ENCODE data around the gene SLC16A10. TPM values are rescaled to one million over a fixed set of nuclear protein-coding genes. Genes with fewer than 3 reads are reported as not detected.

The SLC16A10 gene
- total and polyA plus RNA-seq, 2 experiments from 2014 or later: 12.1 to 30.9 TPM

GRCh38 chr6:111122458-111123286 is 35.4 kb downstream of the SLC16A10 start (continued):
- TF ChIP-seq CTCF (conservative IDR thresholded peaks at IDR 0.05; ENCODE audit: low read depth in 2 of 2) (no peak), ZNF331 (CRISPR knock-in tag; IDR thresholded peaks at IDR 0.05; ENCODE audit: low read depth) (no peak), JUNB (IDR thresholded peaks at IDR 0.05; ENCODE audit: unreplicated experiment) (no peak), ZNF114 (CRISPR knock-in tag; IDR thresholded peaks at IDR 0.05) (no peak), CREB1 (CRISPR knock-in tag; IDR thresholded peaks at IDR 0.05; ENCODE audit: low read depth) (no peak), POLR2AphosphoS5 (IDR thresholded peaks at IDR 0.05; ENCODE audit: low read depth) (no peak), EZH2 (IDR thresholded peaks at IDR 0.05; ENCODE audit: low read depth, unreplicated experiment) (no peak), STAT1 (IDR thresholded peaks at IDR 0.05; ENCODE audit: unreplicated experiment) (no peak)

GRCh38 chr6:111124406-111124805 is 37.1 kb downstream of the SLC16A10 start:
- no peaks in the 10 kb centered on the region for H3K36me3 Mint-ChIP-seq (ENCODE audit: low read depth)
- Histone ChIP-seq H3K9me2 (ENCODE audit: insufficient read depth) (no peaks in the 10 kb centered on the region; the same call in 1 of the 2 replicates), H3K36me3 (ENCODE audit: insufficient read depth) (no peaks in the 10 kb centered on the region), H4K20me1 (replicated peaks; ENCODE audit: insufficient read depth) (no peaks in the 10 kb centered on the region; the same call in 1 of the 2 replicates), H3K27me3 (ENCODE audit: insufficient read depth) (no peaks in the 10 kb centered on the region), H3K4me1 (ENCODE audit: insufficient read depth) (no peaks in the 10 kb centered on the region), H3K4me3 (no peak overlapping the region), H3F3A (replicated peaks; ENCODE audit: low read depth) (no peaks in the 10 kb centered on the region), H3K27ac (ENCODE audit: low read depth) (no peak overlapping the region), H3K79me2 (replicated peaks; ENCODE audit: insufficient read depth) (0 out of 2 replicates have a peak, but pooled peaks cover 3% of the 10 kb centered on the region), H2AFZ (no peak overlapping the region), H3K4me2 (no peak overlapping the region)
- peaks cover 7% of the 10 kb centered on the region; the same call in 1 of the 3 replicates for H3K4me1 Mint-ChIP-seq
- H3K4me3 Mint-ChIP-seq: no peak overlapping the region
- no peak overlapping the region for H3K27ac Mint-ChIP-seq
- no peaks in the 10 kb centered on the region for H3K9me3 Mint-ChIP-seq
- ATAC-seq: no peak
- no peaks in the 10 kb centered on the region for H3K27me3 Mint-ChIP-seq (ENCODE audit: insufficient read depth, low read depth, poor library complexity)
- no peak for DNase-seq (ENCODE audit: low spot score)
- TF ChIP-seq JUNB (IDR thresholded peaks at IDR 0.05; ENCODE audit: unreplicated experiment) (no peak), CTCF (conservative IDR thresholded peaks at IDR 0.05; ENCODE audit: low read depth in 2 of 2) (no peak), POLR2AphosphoS5 (IDR thresholded peaks at IDR 0.05; ENCODE audit: low read depth) (no peak), ETS1 (IDR thresholded peaks at IDR 0.05) (no peak), ZNF331 (CRISPR knock-in tag; IDR thresholded peaks at IDR 0.05; ENCODE audit: low read depth) (no peak), EZH2 (IDR thresholded peaks at IDR 0.05; ENCODE audit: low read depth, unreplicated experiment) (no peak), STAT1 (IDR thresholded peaks at IDR 0.05; ENCODE audit: unreplicated experiment) (no peak), ZNF114 (CRISPR knock-in tag; IDR thresholded peaks at IDR 0.05) (no peak), CREB1 (CRISPR knock-in tag; IDR thresholded peaks at IDR 0.05; ENCODE audit: low read depth) (no peak), ZNF462 (CRISPR knock-in tag; IDR thresholded peaks at IDR 0.05) (no peak)

Measured in GM23338 (cell line).